Body of pancreas (tissue), 4 donors: Measurements from ENCODE around the gene ELL.

Experiments
- CTCF ChIP-seq, 7 experiments: fragments of 450-650 bp in 4 of 7; fragments of 200-600 bp in 3 of 7; sonication (generic) in 3 of 7; IDR thresholded peaks; one replicate each; pipeline ENCODE4 v1.5.1; 2016 to 2019; ENCODE audit warnings: antibody characterized with exemption in 7 of 7
- POLR2A ChIP-seq, 3 donors: fragments of 450-650 bp; IDR thresholded peaks; one replicate each; pipeline ENCODE4 v1.6.1; 2016; ENCODE audit warnings: antibody characterized with exemption in 3 of 3, mild to moderate bottlenecking in 2 of 3

- TF ChIP-seq CTCF (IDR thresholded peaks at IDR 0.05) (no peak), POLR2A (IDR thresholded peaks at IDR 0.05) (no peak)
Measured at GRCh38 chr19:18504886-18505610, 16.8 kb downstream of the ELL start.
